ENCODE data around the gene TIGD3.

GRCh38 chr11:65329944-65330403 is 24.6 kb upstream of the TIGD3 start:
- TF ChIP-seq, protein P1, sequence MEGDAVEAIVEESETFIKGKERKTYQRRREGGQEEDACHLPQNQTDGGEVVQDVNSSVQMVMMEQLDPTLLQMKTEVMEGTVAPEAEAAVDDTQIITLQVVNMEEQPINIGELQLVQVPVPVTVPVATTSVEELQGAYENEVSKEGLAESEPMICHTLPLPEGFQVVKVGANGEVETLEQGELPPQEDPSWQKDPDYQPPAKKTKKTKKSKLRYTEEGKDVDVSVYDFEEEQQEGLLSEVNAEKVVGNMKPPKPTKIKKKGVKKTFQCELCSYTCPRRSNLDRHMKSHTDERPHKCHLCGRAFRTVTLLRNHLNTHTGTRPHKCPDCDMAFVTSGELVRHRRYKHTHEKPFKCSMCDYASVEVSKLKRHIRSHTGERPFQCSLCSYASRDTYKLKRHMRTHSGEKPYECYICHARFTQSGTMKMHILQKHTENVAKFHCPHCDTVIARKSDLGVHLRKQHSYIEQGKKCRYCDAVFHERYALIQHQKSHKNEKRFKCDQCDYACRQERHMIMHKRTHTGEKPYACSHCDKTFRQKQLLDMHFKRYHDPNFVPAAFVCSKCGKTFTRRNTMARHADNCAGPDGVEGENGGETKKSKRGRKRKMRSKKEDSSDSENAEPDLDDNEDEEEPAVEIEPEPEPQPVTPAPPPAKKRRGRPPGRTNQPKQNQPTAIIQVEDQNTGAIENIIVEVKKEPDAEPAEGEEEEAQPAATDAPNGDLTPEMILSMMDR (conservative IDR thresholded peaks at IDR 0.05): peak; percentile 94
- TF ChIP-seq EZH2 (IDR thresholded peaks at IDR 0.05; ENCODE audit: low read depth): no peak
